ENCODE results near the gene SPRY4.

Gene SPRY4

DNA sequence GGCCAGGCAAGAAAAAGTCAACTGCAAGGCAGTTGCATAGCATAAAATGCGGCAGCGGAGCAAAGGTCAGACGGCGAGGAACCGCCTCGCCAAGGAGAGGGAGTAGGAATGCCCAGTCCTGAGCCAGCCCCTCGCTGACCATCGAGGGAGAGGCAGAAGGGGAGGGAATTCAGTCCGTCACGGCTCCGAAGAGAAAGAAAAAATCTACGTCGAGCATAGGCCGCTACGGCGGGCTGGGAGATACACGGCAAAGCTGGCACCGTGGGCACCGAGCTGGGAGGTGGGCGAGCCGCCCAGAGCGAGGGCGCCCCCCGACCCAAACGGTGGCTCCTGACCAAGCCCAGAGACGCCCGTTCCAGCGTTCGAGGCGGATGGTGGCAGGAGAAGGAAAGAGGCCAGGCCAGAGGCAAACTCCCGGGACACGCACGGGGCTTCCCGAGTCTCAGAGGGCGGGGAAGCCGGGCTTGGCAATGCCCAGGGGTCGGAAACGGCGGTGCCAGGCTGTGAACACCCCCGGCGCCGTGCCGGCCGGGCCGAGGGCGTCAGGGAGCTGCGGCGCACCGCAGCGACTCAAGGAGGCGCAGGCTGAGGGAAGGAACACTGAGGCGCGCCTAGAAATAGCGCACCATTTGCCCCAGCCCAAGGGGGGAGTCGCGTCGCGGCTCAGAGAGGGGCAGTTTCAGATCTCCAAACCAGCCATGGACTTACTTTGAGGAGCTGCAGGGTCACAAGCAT, 518 bp downstream of the SPRY4 start:
- H3K4me3 ChIP-seq (replicated peaks; ENCODE audit: low read depth, low read length), result peak overlapping the region; percentile 95
- TF ChIP-seq, protein P1, sequence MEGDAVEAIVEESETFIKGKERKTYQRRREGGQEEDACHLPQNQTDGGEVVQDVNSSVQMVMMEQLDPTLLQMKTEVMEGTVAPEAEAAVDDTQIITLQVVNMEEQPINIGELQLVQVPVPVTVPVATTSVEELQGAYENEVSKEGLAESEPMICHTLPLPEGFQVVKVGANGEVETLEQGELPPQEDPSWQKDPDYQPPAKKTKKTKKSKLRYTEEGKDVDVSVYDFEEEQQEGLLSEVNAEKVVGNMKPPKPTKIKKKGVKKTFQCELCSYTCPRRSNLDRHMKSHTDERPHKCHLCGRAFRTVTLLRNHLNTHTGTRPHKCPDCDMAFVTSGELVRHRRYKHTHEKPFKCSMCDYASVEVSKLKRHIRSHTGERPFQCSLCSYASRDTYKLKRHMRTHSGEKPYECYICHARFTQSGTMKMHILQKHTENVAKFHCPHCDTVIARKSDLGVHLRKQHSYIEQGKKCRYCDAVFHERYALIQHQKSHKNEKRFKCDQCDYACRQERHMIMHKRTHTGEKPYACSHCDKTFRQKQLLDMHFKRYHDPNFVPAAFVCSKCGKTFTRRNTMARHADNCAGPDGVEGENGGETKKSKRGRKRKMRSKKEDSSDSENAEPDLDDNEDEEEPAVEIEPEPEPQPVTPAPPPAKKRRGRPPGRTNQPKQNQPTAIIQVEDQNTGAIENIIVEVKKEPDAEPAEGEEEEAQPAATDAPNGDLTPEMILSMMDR (IDR thresholded peaks at IDR 0.05; ENCODE audit: low read length, missing control alignments), result peak; percentile 19

DNA sequence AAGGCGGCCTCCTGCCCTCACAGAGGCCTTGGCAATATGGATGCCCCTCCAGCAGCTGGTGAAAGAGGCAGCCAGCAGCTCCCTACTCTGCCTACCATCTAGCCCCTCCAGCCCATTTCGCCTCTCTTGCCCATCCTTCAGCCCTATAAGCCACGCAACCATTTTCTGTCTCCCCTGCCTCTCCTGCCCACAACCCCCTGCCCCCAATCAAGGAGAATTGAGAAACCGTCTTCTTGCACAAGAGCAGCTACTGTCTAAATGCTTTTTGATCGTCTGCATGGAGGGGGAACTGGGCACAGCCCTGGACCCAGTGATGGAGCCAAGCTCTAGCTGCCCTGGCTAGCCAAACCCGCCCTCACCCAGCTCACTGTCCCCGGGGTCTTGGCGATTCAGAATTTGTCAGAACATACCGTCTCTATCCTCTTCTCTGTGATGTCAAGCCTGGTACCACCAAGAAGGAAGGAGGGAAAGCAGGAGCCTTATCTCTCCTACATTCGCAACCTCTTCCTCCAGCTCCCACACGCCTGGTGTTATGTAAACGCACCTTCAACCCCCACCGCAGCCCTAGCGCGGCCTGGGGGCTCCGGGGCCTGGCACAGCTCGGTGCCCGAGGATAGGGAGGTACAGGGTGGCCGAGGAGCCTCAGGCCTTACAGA, 1.2 kb downstream of the SPRY4 start:
- TF ChIP-seq, protein P1 (IDR thresholded peaks at IDR 0.05; ENCODE audit: low read length, missing control alignments), result no peak
- H3K4me3 ChIP-seq (replicated peaks; ENCODE audit: low read depth, low read length), result peak overlapping the region; percentile 95
- peak; percentile 68 for DNase-seq (ENCODE audit: low read depth)

More for the DNA sequence above, 518 bp downstream of the SPRY4 start:
- peak; percentile 68 for DNase-seq (ENCODE audit: low read depth)

DNA sequence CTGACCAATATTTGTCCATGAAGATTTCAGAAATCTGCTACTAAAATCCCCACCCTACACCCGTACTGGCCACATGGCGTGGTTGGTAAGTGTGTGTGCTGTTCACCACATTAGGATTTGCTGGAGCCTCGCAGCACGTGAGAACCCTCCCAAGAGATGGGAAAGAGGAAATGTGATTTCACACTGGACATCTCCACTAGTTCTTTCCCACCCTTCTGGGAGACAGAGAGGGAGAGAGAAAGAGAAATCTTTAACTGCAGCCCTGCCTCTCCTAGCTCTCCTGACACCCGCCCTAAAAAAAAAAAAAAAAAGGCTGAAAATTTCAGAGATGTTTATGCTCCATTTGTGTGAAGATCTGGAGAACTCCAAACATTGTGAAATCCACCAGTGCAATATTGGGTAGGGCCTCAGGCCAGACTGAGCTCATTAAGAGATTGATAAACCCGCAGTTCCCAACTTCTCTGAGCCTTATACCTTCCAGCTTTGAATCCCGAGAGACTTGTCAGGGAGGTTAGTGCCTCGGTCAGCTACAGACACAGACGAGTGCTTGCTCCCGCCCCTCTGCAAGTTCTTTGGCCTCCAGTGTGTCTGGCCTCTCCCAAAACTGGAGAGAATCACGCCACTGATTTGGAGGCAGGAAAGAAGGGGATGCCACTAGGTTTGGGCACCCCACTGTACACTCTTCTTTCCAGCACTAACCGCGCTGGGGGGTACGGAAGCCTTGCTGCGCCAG, 1.9 kb downstream of the SPRY4 start:
- TF ChIP-seq, protein P1 (IDR thresholded peaks at IDR 0.05; ENCODE audit: low read length, missing control alignments), result no peak
- peak overlapping the region; percentile 95 for H3K4me3 ChIP-seq (replicated peaks; ENCODE audit: low read depth, low read length)
- peak; percentile 75 for DNase-seq (ENCODE audit: low read depth)

GRCh38 chr5:142322403-142322746, 2.4 kb downstream of the SPRY4 start:
- TF ChIP-seq, protein P1 (IDR thresholded peaks at IDR 0.05; ENCODE audit: low read length, missing control alignments), result no peak
- DNase-seq (ENCODE audit: low read depth), result no peak
- H3K4me3 ChIP-seq (replicated peaks; ENCODE audit: low read depth, low read length), result peak overlapping the region; percentile 95

GRCh38 chr5:142320851-142321560, 3.8 kb downstream of the SPRY4 start:
- TF ChIP-seq, protein P1 (IDR thresholded peaks at IDR 0.05; ENCODE audit: low read length, missing control alignments), result no peak
- H3K4me3 ChIP-seq (replicated peaks; ENCODE audit: low read depth, low read length), result peak overlapping the region; percentile 95
- peak; percentile 44 for DNase-seq (ENCODE audit: low read depth)

- TF ChIP-seq, protein P1 (IDR thresholded peaks at IDR 0.05; ENCODE audit: low read length, missing control alignments), result no peak
- H3K4me3 ChIP-seq (replicated peaks; ENCODE audit: low read depth, low read length), result peak overlapping the region; percentile 95
- no peak for DNase-seq (ENCODE audit: low read depth)
Observed at GRCh38 chr5:142320430-142320738, 4.4 kb downstream of the SPRY4 start.

Measured in fibroblast of pulmonary artery (primary cell).